Cardiac muscle cell (in vitro differentiated cells and primary cell): ENCODE results near the gene PC. TPM values are rescaled to one million over a fixed set of nuclear protein-coding genes. Genes with fewer than 3 reads are reported as not detected.

ENCODE experiments used
- DNase-seq, 2 donors: peaks; one replicate each; pipeline versions ENCODE4 v3.0.0 to v3.0.0-alpha.2; 2010 to 2017; ENCODE audit warnings: low read depth in 1 of 2, low spot score in 1 of 2
- H3K27ac ChIP-seq: fragments of 200-600 bp; sonication (generic); 2 replicates; pipeline ENCODE4 v1.5.1; 2016
- H3K27me3 ChIP-seq: fragments of 200-600 bp; sonication (generic); 2 replicates; pipeline ENCODE4 v1.6.0; 2016; ENCODE audit warnings: control low read depth
- H3K36me3 ChIP-seq: fragments of 200-600 bp; sonication (generic); 2 replicates; pipeline ENCODE4 v1.5.1; 2016; ENCODE audit warnings: control low read depth
- H3K4me1 ChIP-seq: fragments of 200-600 bp; sonication (generic); 2 replicates; pipeline ENCODE4 v1.8.1; 2017; ENCODE audit warnings: low read depth, mild to moderate bottlenecking, mixed run types
- H3K4me3 ChIP-seq: fragments of 200-600 bp; sonication (generic); 2 replicates; pipeline ENCODE4 v1.5.1; 2016; ENCODE audit warnings: mild to moderate bottlenecking
- H3K9me3 ChIP-seq: fragments of 200-600 bp; sonication (generic); 2 replicates; pipeline ENCODE4 v1.5.1; 2017; ENCODE audit warnings: low read depth, mild to moderate bottlenecking, control low read depth
- CTCF ChIP-seq: IDR thresholded peaks from 2 replicates; pipeline ENCODE4 v1.5.1; 2012; ENCODE audit warnings: low read depth, mild to moderate bottlenecking, low read length
- polyA plus RNA-seq: library from polyadenylated mRNA; unstranded; fragments of >200 nt; fragmentation: Nextera tagmentation; extraction: Ambion mirVana; gene quantifications from 2 replicates; pipeline ENCODE4 v1.2.1, GENCODE V29; 2016
- total RNA-seq: library from RNA; depleted of rRNA; stranded (reverse); fragments of >200 nt; gene quantifications from 2 replicates; pipeline ENCODE4 v1.2.3, GENCODE V29; 2016

Gene PC
- total and polyA plus RNA-seq, 2 experiments from 2014 or later = 20.5 to 30.7 TPM

- no peaks in the 10 kb centered on the region for H3K9me3 ChIP-seq
- H3K4me3 ChIP-seq = no peak overlapping the region
- no peaks in the 10 kb centered on the region for H3K4me1 ChIP-seq
- no peak for TF ChIP-seq CTCF
- no peak overlapping the region for H3K27ac ChIP-seq
- no peaks in the 10 kb centered on the region for H3K36me3 ChIP-seq
- peak in 1 of 2 donors; percentile 85 for DNase-seq
- no peaks in the 10 kb centered on the region for H3K27me3 ChIP-seq
Observed at GRCh38 chr11:66891851-66892660, 66.1 kb downstream of the PC start.

- peak in 1 of 2 donors; percentile 15 for DNase-seq
- no peak overlapping the region for H3K4me3 ChIP-seq
- H3K4me1 ChIP-seq = peaks cover 8% of the 10 kb centered on the region
- no peaks in the 10 kb centered on the region for H3K9me3 ChIP-seq
- H3K27me3 ChIP-seq = no peaks in the 10 kb centered on the region
- H3K27ac ChIP-seq = no peak overlapping the region
- no peaks in the 10 kb centered on the region for H3K36me3 ChIP-seq
- TF ChIP-seq CTCF = no peak
Observed at GRCh38 chr11:66889960-66890359, 68.2 kb downstream of the PC start.

GRCh38 chr11:66888282-66888681, 69.9 kb downstream of the PC start:
- TF ChIP-seq CTCF = no peak
- DNase-seq = no peak
- Histone ChIP-seq H3K4me3 (no peak overlapping the region), H3K27me3 (no peaks in the 10 kb centered on the region), H3K9me3 (no peaks in the 10 kb centered on the region), H3K27ac (no peak overlapping the region), H3K36me3 (no peaks in the 10 kb centered on the region), H3K4me1 (peaks cover 12% of the 10 kb centered on the region)

GRCh38 chr11:66887526-66887925, 70.7 kb downstream of the PC start:
- no peak for TF ChIP-seq CTCF
- H3K9me3 ChIP-seq = no peaks in the 10 kb centered on the region
- H3K4me1 ChIP-seq = peaks cover 18% of the 10 kb centered on the region
- H3K27me3 ChIP-seq = no peaks in the 10 kb centered on the region
- DNase-seq = peak in 1 of 2 donors; percentile 41
- H3K4me3 ChIP-seq = no peak overlapping the region
- no peaks in the 10 kb centered on the region for H3K36me3 ChIP-seq
- no peak overlapping the region for H3K27ac ChIP-seq

GRCh38 chr11:66886671-66887221, 71.4 kb downstream of the PC start:
- Histone ChIP-seq H3K36me3 (no peaks in the 10 kb centered on the region), H3K4me3 (no peak overlapping the region), H3K27me3 (no peaks in the 10 kb centered on the region), H3K4me1 (peaks cover 24% of the 10 kb centered on the region), H3K9me3 (no peaks in the 10 kb centered on the region), H3K27ac (no peak overlapping the region)
- peak in 1 of 2 donors; percentile 88 for DNase-seq
- TF ChIP-seq CTCF = no peak
